Measurements from ENCODE around the gene CDX1. TPM values are rescaled to one million over a fixed set of nuclear protein-coding genes. Genes with fewer than 3 reads are reported as not detected.

Gene CDX1
- total and polyA plus RNA-seq, 5 donors from 2014 or later = not detected

DNA sequence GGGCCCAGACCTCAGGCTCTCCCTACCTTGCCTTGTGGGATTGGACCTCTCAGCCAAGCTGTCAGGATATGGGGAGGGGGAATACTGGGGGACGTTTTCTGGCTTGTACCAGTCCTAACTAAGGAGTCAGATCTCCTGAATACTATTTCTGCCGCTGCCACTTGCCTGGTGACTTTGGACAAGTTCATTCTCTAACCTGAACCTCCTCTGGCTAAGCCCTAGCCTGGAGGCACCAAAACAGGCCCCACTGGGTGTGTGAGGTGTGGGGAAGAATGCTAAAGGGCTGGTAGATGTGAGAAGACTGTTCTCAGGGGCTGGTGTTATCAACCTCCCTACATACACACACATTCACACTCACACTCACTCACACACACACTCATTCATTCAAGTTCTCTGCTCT, 24.4 kb downstream of the CDX1 start:
- Histone ChIP-seq H3K4me1 (ENCODE audit: control insufficient read depth, insufficient read depth, low read length, poor library complexity, severe bottlenecking) (no peaks in the 10 kb centered on the region), H3K36me3 (ENCODE audit: control insufficient read depth, insufficient read depth, low read length) (no peaks in the 10 kb centered on the region), H3K9me3 (ENCODE audit: control insufficient read depth in 2 of 2, low read length in 2 of 2) (no peaks in the 10 kb centered on the region), H3K4me3 (ENCODE audit: low read depth, low read length) (no peak overlapping the region), H3K27me3 (ENCODE audit: control insufficient read depth, insufficient read depth, low read length) (peaks cover 3% of the 10 kb centered on the region), H3K27ac (ENCODE audit: insufficient read depth, low read length, poor library complexity, severe bottlenecking) (no peak overlapping the region)
- Mint-ChIP-seq H3K27me3 (peaks cover 44% of the 10 kb centered on the region), H3K4me3 (no peak overlapping the region), H3K36me3 (no peaks in the 10 kb centered on the region), H3K4me1 (no peaks in the 10 kb centered on the region), H3K9me3 (no peaks in the 10 kb centered on the region), H3K27ac (no peak overlapping the region)
- DNase-seq = no peak
- ATAC-seq (ENCODE audit: low read depth in 2 of 2) = no peak

DNA sequence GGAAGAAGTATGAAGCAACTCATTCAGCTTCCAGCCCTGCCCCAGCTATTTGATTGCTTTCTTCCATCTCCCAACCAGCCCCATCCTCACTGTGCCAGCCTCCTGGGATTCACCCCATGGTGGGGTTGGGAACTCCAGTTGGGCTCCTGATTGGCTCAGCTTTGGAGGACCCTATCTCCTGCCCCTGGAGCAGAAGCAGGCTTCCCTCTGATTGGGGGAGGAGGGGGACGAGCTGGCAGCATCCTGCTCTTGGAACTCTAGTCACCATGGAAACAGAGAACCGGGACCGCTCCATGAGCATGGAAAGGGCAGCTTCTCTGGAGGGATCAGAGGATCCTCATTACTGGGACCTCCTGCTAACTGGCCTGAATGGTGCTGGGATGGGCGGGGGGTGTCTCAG, 25.9 kb downstream of the CDX1 start:
- Mint-ChIP-seq H3K36me3 (no peaks in the 10 kb centered on the region), H3K4me3 (no peak overlapping the region), H3K27ac (no peak overlapping the region), H3K4me1 (no peaks in the 10 kb centered on the region), H3K27me3 (peaks cover 37% of the 10 kb centered on the region), H3K9me3 (no peaks in the 10 kb centered on the region)
- Histone ChIP-seq H3K9me3 (ENCODE audit: control insufficient read depth in 2 of 2, low read length in 2 of 2) (no peaks in the 10 kb centered on the region), H3K36me3 (ENCODE audit: control insufficient read depth, insufficient read depth, low read length) (no peaks in the 10 kb centered on the region), H3K4me3 (ENCODE audit: low read depth, low read length) (no peak overlapping the region), H3K27ac (ENCODE audit: insufficient read depth, low read length, poor library complexity, severe bottlenecking) (no peak overlapping the region), H3K4me1 (ENCODE audit: control insufficient read depth, insufficient read depth, low read length, poor library complexity, severe bottlenecking) (no peaks in the 10 kb centered on the region), H3K27me3 (ENCODE audit: control insufficient read depth, insufficient read depth, low read length) (peaks cover 3% of the 10 kb centered on the region)
- DNase-seq (no peak), ATAC-seq (ENCODE audit: low read depth in 2 of 2) (no peak)

DNA sequence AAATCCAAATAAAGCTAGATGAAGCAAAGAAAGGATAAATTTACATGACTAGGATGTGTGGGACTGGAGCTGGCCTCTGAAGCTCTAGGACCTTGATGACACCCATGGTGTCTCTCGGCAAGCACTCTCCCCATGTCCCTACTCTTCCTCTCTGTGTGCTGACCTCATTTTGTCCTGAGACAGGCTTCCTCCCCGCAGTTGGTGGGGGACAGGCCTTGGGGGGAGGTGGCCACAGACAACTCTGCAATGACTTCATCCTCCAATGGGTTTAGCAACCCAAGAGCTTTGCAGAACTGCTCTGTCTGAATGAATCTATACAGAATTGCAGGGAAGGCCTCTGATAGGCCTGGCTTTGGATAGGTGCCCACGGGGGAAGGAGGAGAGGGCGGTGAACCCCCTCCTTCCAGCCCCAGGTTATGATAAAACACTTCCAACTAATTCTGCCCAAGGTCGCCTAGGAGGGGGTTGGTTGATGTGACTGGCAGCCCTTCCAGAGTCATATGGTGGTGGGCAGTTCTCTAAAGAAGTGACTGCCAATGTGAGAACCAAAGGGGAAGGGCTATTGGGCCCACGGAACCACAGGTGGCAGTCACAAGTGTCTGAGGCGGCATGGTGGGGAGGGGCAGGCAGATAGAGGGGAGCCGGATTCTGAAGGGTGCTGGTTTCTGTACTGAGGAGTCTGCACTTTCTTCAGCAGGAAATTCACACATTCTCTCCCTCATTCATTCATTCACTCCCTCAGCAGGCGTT, 29.3 kb downstream of the CDX1 start:
- Mint-ChIP-seq H3K4me1 (no peaks in the 10 kb centered on the region), H3K9me3 (peaks cover 0 to 4% (median 0%) of the 10 kb centered on the region in 7 donors), H3K27ac (no peak overlapping the region), H3K4me3 (no peak overlapping the region), H3K27me3 (peaks cover 20% of the 10 kb centered on the region), H3K36me3 (no peaks in the 10 kb centered on the region)
- Histone ChIP-seq H3K27ac (ENCODE audit: insufficient read depth, low read length, poor library complexity, severe bottlenecking) (no peak overlapping the region), H3K4me1 (ENCODE audit: control insufficient read depth, insufficient read depth, low read length, poor library complexity, severe bottlenecking) (no peaks in the 10 kb centered on the region), H3K27me3 (ENCODE audit: control insufficient read depth, insufficient read depth, low read length) (no peaks in the 10 kb centered on the region), H3K9me3 (ENCODE audit: control insufficient read depth in 2 of 2, low read length in 2 of 2) (no peaks in the 10 kb centered on the region), H3K4me3 (ENCODE audit: low read depth, low read length) (no peak overlapping the region), H3K36me3 (ENCODE audit: control insufficient read depth, insufficient read depth, low read length) (no peaks in the 10 kb centered on the region)
- no peak for ATAC-seq (ENCODE audit: low read depth in 2 of 2)
- no peak for DNase-seq

DNA sequence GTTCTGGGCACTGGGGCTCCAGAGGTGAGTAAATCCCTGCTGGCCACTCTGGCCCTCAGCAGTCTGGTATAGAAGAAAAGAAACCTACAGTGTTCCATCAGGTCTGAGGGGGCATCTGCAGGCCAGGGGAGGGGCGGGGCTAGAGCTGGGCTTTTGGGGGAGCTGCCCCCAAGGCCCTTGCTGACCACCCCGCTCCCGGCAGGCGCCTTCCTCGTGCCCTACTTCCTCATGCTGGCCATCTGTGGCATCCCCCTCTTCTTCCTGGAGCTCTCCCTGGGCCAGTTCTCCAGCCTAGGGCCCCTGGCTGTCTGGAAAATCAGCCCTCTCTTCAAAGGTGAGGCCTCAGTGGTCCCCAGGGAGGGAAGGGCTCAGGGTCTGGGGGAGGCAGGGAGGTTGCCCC, 29.9 kb downstream of the CDX1 start:
- ATAC-seq (ENCODE audit: low read depth in 2 of 2) (no peak), DNase-seq (no peak)
- Histone ChIP-seq H3K36me3 (ENCODE audit: control insufficient read depth, insufficient read depth, low read length) (no peaks in the 10 kb centered on the region), H3K27me3 (ENCODE audit: control insufficient read depth, insufficient read depth, low read length) (no peaks in the 10 kb centered on the region), H3K4me3 (ENCODE audit: low read depth, low read length) (no peak overlapping the region), H3K27ac (ENCODE audit: insufficient read depth, low read length, poor library complexity, severe bottlenecking) (no peak overlapping the region), H3K9me3 (ENCODE audit: control insufficient read depth in 2 of 2, low read length in 2 of 2) (no peaks in the 10 kb centered on the region), H3K4me1 (ENCODE audit: control insufficient read depth, insufficient read depth, low read length, poor library complexity, severe bottlenecking) (no peaks in the 10 kb centered on the region)
- Mint-ChIP-seq H3K9me3 (peaks cover 0 to 4% (median 0%) of the 10 kb centered on the region in 7 donors), H3K27me3 (peaks cover 14% of the 10 kb centered on the region), H3K36me3 (no peaks in the 10 kb centered on the region), H3K4me1 (no peaks in the 10 kb centered on the region), H3K27ac (no peak overlapping the region), H3K4me3 (no peak overlapping the region)

DNA sequence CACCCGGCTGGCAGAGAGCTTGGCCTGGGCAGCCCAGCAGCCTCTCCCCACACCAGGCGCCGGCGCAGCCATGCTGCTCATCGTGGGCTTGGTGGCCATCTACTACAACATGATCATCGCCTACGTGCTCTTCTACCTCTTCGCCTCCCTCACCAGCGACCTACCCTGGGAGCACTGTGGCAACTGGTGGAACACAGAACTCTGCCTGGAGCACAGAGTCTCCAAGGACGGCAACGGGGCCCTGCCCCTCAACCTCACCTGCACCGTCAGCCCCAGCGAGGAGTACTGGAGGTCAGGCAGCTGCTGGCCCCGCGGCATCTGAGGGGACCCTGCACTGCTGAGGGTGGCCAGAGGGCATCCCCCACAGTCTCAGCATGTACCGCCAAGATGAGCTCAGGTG, 30.4 kb downstream of the CDX1 start:
- no peaks in the 10 kb centered on the region for H3K36me3 ChIP-seq (ENCODE audit: control insufficient read depth, insufficient read depth, low read length)
- no peak for ATAC-seq (ENCODE audit: low read depth in 2 of 2)

DNA sequence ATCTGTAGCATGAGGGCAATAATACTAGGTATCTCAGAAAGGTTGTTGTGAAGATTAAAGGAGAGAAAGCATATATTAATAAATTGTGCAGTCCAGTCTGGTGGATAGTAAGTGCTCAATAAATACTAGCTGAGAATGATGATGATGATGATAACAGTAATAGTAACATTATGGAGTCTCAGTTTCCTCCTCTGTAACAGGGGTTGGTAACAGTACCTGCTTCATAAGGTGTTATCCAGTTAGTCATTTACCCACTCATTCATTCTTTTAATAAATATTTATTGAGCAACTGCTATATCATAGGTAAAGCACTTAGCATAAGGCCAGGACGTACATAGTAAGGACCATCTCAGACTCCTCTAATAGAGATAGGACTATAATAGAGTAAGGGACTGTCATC, 30.9 kb downstream of the CDX1 start:
- no peak for DNase-seq
- Mint-ChIP-seq H3K4me1 (no peaks in the 10 kb centered on the region), H3K27ac (no peak overlapping the region), H3K27me3 (peaks cover 14% of the 10 kb centered on the region), H3K36me3 (no peaks in the 10 kb centered on the region), H3K4me3 (no peak overlapping the region), H3K9me3 (peaks cover 0 to 4% (median 0%) of the 10 kb centered on the region in 7 donors)
- ATAC-seq (ENCODE audit: low read depth in 2 of 2) = no peak
- H3K4me1 ChIP-seq (ENCODE audit: control insufficient read depth, insufficient read depth, low read length, poor library complexity, severe bottlenecking) = no peaks in the 10 kb centered on the region
- no peaks in the 10 kb centered on the region for H3K27me3 ChIP-seq (ENCODE audit: control insufficient read depth, insufficient read depth, low read length)
- H3K9me3 ChIP-seq (ENCODE audit: control insufficient read depth in 2 of 2, low read length in 2 of 2) = no peaks in the 10 kb centered on the region
- no peak overlapping the region for H3K4me3 ChIP-seq (ENCODE audit: low read depth, low read length)
- H3K27ac ChIP-seq (ENCODE audit: insufficient read depth, low read length, poor library complexity, severe bottlenecking) = no peak overlapping the region
- no peaks in the 10 kb centered on the region for H3K36me3 ChIP-seq (ENCODE audit: control insufficient read depth, insufficient read depth, low read length)

More for the DNA sequence above, 30.4 kb downstream of the CDX1 start:
- H3K36me3 Mint-ChIP-seq = no peaks in the 10 kb centered on the region
- H3K9me3 ChIP-seq (ENCODE audit: control insufficient read depth in 2 of 2, low read length in 2 of 2) = no peaks in the 10 kb centered on the region
- no peak for DNase-seq
- H3K4me1 ChIP-seq (ENCODE audit: control insufficient read depth, insufficient read depth, low read length, poor library complexity, severe bottlenecking) = no peaks in the 10 kb centered on the region
- no peaks in the 10 kb centered on the region for H3K4me1 Mint-ChIP-seq
- H3K27ac Mint-ChIP-seq = no peak overlapping the region
- no peaks in the 10 kb centered on the region for H3K27me3 ChIP-seq (ENCODE audit: control insufficient read depth, insufficient read depth, low read length)
- H3K4me3 ChIP-seq (ENCODE audit: low read depth, low read length) = no peak overlapping the region
- peaks cover 14% of the 10 kb centered on the region for H3K27me3 Mint-ChIP-seq
- no peak overlapping the region for H3K27ac ChIP-seq (ENCODE audit: insufficient read depth, low read length, poor library complexity, severe bottlenecking)
- no peak overlapping the region for H3K4me3 Mint-ChIP-seq
- peaks cover 0 to 4% (median 0%) of the 10 kb centered on the region in 7 donors for H3K9me3 Mint-ChIP-seq

DNA sequence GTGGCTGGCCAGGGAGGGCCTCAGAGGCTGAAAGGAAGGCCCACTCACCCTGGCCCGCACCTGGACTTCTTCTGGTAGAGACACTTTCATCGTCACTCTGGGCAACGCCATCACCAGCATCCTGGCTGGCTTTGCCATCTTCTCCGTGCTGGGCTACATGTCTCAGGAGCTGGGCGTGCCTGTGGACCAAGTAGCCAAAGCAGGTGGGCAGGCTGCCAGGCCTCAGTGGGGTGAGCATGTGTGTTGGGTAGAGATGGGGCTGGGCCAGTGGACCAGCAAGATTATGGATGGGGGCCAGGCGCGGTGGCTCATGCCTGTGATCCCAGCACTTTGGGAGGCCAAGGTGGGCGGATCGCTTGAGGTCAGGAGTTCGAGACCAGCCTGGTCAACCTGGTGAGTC, 35.9 kb downstream of the CDX1 start:
- no peak for ATAC-seq (ENCODE audit: low read depth in 2 of 2)
- no peak overlapping the region for H3K27ac Mint-ChIP-seq
- H3K27me3 Mint-ChIP-seq = peaks cover 4% of the 10 kb centered on the region
- no peak for DNase-seq
- no peaks in the 10 kb centered on the region for H3K36me3 ChIP-seq (ENCODE audit: control insufficient read depth, insufficient read depth, low read length)
- no peak overlapping the region for H3K27ac ChIP-seq (ENCODE audit: insufficient read depth, low read length, poor library complexity, severe bottlenecking)
- H3K9me3 ChIP-seq (ENCODE audit: control insufficient read depth in 2 of 2, low read length in 2 of 2) = no peaks in the 10 kb centered on the region
- H3K9me3 Mint-ChIP-seq = peaks cover 0 to 4% (median 0%) of the 10 kb centered on the region in 7 donors
- H3K27me3 ChIP-seq (ENCODE audit: control insufficient read depth, insufficient read depth, low read length) = no peaks in the 10 kb centered on the region
- H3K4me1 ChIP-seq (ENCODE audit: control insufficient read depth, insufficient read depth, low read length, poor library complexity, severe bottlenecking) = no peaks in the 10 kb centered on the region
- no peak overlapping the region for H3K4me3 ChIP-seq (ENCODE audit: low read depth, low read length)
- no peaks in the 10 kb centered on the region for H3K4me1 Mint-ChIP-seq
- no peaks in the 10 kb centered on the region for H3K36me3 Mint-ChIP-seq
- H3K4me3 Mint-ChIP-seq = no peak overlapping the region

Data from CD4-positive, CD25-positive, alpha-beta regulatory T cell (primary cell).